GM21717 (cell line): ENCODE data around the gene KRT3.
"Not testable (repeated sequence)": the region's sequence is repeated elsewhere in the genome, so short reads cannot be mapped to it uniquely, and the experiment has no call there.

Experiments used
- ATAC-seq: cut with Tn5 transposase; IDR thresholded peaks from one replicate; pipeline ENCODE4 v1.9.1; 2021; ENCODE audit warnings: mild to moderate bottlenecking, moderate library complexity; ENCODE audit not compliant: unreplicated experiment

Gene KRT3

DNA sequence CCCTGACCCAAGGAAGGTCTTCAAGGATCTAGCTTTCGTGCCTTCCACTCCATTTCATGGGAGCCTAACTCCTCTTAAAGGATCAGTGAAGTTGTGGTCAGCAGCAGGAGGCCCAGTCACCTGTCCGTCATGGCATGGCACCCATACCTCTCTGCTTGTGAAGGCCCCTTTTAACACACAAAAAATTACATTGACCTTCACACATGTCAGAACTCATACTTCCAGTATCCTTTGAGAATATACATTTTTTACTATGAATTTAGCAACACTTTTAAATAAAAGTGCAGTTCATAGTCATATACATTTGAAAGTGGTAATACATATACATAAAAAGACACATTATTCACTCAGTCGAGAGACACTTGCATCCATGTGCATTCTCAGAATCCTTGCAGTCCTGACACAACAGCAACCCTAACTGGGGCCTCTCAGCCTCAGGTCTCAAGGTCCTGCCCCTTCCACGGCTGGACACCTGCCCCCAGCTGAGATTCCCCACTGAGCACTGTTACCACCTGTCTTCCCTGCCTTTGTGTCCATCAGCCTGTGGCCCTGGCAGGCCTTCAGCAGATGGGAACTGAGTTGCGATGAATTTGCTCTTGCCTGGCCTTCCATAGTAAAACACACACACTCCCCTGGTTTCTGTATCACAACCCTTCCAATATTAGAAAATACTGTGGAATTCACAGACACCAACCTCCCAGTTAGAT is 3.7 kb upstream of the KRT3 start:
- no peak for ATAC-seq

DNA sequence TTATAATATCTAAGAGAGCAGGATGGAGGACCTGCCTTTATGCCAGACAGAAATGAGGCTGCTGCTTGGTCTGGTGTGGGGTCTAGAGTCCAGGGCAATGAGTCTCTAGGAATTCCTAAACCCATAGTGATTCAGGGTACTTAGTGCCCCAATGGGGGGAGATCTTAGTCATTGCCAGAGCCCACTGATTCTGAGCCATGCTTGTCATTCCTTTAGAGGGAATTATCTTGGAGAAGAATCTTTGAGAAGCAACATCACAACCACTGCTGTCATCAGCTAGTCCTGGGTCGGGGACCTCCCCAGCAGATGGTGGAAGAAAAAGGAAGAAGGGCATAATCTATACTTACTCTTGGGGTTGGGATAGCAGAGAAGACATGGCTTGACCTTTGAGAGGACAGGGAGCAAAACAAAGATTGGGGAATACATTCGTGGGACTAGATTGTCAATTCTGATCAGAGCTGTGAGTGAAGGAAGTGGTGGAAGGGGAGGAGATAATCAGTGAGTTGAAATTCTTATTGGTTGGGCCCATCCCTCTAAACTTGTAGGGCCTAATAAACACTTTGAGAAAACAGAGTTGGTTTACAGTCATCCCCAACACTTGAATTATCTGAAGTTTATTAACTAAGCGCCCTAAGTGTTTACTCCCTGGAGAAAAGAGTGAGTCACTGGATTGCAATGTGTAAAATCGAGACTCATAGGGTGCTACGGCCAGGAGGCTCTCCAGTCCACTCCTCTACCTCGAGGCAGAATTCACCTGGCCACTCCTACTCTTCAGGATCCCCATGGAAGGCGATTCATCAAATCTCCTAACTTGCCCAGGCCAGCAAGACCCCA is 3.0 kb upstream of the KRT3 start:
- no peak for ATAC-seq

DNA sequence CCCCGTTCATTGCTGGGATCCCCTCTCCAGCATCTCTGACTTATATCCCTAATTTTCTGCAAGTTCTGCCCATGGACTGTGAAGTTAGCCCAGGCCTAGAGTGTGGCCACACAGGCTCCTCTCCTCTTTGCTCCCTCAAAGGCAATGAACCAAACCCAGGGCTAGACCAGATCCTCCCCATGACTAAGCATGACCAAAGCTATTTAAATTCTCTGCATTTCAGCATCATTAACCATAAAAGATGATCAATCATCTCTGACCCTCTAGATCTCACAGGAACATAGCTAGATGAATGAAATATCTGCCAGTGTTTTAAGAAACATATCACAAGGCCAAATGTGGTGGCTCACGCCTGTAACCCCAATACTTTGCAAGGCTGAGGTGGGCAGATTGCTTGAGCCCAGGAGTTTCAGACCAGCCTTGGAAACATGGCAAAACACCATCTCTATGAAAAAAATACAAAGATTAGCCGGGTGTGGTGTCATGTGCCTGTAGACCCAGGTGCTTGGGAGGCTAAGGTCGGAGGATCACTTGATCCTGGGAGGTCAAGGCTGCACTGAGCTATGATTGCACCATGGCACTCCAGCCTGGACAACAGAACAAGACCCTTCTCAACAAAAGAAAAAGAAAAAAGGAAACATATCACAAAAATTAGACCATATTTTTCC is 2.2 kb upstream of the KRT3 start:
- no peak for ATAC-seq

DNA sequence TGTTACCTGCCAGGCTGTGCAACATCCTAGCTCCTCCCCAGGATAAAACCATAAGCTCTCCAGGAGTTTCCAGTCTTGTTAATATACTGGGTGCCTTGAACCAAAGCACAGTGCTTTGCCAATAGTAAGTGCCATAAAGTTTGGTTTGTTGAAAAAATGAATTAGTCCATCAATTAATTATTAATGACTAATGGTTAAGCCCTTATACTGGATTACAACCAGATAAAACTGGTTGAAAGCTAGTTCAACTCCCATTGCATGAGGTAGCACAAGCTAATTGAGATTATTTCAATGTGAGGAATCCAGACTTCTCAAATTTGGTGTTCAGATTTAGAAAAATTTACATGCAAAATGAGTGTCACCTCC is 1.6 kb upstream of the KRT3 start:
- ATAC-seq, result no peak

- ATAC-seq, result no peak
Observed at GRCh38 chr12:52796839-52797528, 1.1 kb upstream of the KRT3 start.

- ATAC-seq, result no peak
Observed at GRCh38 chr12:52796429-52796794, 495 bp upstream of the KRT3 start.

DNA sequence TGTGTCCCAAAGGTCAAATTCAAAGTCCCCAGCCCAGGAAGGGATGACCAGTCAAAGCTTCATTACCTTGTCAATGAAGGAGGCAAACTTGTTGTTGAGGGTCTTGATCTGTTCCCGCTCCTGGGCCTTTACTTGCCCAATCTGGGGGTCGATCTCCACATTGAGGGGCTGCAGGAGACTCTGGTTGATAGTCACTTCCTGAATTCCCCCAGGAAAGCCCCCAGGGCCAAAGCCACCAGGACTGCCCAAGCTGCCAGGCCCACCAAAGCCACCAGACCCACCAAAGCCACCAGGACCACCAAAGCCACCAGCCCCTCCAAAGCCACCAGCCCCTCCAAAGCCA is 614 bp downstream of the KRT3 start:
- ATAC-seq, result not testable (repeated sequence)

- ATAC-seq, result no peak
Observed at GRCh38 chr12:52794479-52795331, 1.2 kb downstream of the KRT3 start.

- no peak for ATAC-seq
Observed at GRCh38 chr12:52792185-52793029, 3.5 kb downstream of the KRT3 start.

DNA sequence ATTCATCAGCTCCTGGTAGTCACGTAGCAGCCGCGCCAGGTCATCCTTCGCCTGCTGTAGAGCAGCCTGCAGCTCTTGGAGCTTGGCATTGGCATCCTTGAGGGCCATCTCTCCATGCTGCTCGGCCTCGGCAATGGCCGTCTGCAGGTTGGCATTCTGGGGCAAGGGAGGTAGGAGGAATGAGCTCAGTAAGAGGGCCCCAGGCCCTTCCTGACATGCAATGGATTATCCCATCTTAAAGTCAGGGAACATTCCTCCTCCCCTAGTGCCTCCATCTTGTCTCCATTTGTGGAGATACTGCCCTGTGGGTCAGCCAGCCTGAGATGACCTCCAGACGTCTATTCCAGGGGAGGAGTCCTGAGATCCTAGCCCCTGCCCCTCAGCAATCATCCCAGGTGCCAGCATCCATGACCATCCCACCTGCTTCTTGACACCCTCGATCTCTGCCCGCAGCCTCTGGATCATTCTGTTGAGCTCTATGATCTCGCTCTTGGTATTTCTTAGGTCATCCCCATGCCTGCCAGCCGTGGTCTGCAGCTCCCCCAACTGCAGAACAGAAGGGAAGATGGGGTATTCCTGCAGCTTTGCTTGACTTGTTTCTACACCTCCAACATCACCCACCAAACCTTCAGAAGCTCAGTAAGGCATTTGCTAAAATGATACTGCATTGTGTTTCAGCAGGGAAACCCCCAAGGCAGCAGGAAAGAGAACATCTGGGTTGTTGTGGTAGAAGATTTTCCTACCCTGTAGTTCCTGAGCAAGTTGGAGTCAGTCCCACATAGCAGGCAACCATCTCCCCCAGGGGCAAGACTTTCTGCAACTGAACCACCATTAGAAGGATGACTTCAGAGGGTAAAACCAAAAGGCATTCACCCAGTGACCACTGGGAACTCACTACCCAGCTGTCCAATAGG is 4.4 kb downstream of the KRT3 start:
- no peak for ATAC-seq

DNA sequence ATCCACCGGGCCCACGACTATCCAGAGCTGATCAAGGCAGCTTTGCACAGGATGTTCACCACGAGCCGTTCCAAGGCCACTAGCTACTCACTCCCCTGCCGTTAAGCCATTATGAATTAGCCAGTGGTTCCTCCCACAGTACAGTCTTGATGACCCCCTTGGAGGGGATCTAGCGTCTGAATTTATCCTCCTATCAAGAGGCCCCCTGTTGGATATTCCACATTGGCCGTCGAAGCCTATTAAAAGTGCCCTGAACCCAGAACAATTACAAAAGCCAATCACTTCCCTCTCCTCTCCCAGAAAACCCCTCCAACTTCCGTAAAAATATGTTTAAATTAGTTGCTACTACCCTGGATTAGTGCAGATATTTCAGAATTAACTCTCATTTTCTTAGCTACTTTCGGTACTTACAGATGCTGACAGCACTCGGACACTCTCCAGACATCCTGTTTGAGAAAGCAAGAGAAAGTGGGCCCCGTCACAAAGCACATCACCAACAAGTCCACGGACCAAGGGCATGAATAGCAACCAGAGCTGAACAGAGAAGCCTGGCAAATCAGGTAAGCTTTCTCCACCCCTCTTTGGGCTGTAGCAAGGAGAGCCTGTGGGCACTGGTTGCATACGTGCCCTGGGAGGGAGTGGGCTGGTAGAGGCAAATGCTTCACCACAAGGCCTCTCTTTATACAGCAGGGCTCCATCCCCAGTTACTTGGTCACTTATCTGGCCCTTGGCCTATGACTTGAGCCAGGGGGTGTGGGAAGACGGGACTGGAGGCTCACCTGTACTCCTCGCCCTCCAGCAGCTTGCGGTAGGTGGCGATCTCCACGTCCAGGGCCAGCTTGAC is 5.3 kb downstream of the KRT3 start:
- ATAC-seq, result no peak

- no peak for ATAC-seq
Observed at GRCh38 chr12:52789637-52790426, 6.1 kb downstream of the KRT3 start.

- ATAC-seq, result no peak
Observed at GRCh38 chr12:52788876-52789636, 6.9 kb downstream of the KRT3 start.

DNA sequence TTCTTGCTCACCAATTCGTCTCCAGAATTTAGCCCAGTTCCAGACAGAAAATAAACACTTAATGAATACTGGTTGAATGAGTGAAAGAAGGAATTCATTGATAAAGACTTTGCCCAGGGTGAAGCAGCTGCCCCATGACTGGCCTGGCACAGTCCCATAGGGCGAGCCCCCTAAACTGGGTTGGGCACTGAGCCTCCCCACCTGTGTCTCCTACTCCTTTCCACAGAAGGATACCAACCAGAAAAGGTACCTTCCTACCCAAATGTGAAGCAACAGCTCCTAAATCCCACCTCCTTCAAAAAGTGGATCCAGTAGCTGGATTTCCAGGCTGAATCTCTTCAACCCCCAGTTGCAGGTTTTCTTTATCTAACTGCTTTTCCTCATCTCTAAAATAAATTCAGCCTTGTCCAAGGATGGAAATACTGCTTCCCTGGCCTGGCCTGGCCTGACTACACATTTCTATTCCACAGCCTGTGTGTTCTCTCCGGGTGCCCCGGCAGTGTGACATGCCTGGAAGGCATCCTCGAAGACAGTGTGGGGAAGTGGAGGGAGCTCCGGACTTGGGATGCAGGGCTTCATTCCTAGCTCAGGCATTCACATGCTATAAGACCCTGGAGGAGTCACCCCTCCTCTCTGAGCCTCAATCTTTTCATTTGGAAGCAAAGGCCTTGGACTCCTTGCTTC is 7.6 kb downstream of the KRT3 start:
- no peak for ATAC-seq

DNA sequence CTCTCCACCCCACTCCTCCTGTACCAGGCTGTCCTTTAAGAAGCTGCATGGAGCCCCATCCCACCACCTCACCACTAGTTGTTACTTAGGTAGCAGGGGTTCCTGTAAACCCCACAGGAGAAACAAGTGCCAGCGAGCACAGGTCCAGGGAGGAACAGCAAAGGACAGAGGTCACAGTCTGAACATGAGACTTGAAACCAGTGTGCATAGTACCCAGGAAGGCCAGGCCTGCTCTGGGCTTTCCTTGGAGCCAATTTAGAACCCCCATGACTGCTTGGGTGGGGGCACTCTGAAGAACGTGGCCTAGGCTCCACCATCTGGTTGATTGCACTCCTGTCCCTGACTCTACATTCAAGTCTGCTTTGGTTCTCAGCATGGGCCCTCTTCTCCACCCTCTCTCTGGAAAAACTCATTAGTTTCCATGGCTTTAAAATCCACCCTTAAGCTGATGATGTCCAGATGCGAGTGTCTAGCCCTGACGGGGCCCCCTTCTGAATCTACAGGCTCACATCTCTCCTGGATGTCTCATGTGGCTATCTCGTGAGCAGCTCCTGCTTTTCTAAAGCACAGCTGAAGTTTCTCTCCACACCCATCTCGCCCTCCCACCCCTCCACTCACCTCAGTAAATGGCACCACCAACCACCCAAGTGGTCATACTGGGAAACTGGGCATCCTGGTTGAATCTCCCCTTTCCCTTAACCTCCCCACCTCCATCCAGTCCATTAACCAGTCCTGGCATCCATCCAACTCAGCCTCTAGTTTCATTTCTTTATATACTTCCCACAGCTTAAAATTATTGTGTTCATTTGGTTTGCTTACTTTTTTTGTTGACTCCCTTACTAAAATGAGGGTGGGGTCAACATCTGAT is 8.4 kb downstream of the KRT3 start:
- ATAC-seq, result no peak
